Measurements from ENCODE around the gene RAB13.

GRCh38 chr1:153933955-153934354, 52.2 kb downstream of the RAB13 start:
- TF ChIP-seq EZH2 (optimal IDR thresholded peaks at IDR 0.05; ENCODE audit: low read depth, low read length) (no peak), EZH2phosphoT487 (IDR thresholded peaks at IDR 0.05; ENCODE audit: low read length) (no peak)
- TF ChIP-seq, protein P1, sequence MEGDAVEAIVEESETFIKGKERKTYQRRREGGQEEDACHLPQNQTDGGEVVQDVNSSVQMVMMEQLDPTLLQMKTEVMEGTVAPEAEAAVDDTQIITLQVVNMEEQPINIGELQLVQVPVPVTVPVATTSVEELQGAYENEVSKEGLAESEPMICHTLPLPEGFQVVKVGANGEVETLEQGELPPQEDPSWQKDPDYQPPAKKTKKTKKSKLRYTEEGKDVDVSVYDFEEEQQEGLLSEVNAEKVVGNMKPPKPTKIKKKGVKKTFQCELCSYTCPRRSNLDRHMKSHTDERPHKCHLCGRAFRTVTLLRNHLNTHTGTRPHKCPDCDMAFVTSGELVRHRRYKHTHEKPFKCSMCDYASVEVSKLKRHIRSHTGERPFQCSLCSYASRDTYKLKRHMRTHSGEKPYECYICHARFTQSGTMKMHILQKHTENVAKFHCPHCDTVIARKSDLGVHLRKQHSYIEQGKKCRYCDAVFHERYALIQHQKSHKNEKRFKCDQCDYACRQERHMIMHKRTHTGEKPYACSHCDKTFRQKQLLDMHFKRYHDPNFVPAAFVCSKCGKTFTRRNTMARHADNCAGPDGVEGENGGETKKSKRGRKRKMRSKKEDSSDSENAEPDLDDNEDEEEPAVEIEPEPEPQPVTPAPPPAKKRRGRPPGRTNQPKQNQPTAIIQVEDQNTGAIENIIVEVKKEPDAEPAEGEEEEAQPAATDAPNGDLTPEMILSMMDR (IDR thresholded peaks at IDR 0.05; ENCODE audit: low read length), result no peak
